Measurements from ENCODE around the gene EFCAB6.

Gene EFCAB6

GRCh38 chr22:43535336-43535735 is 276.8 kb downstream of the EFCAB6 start:
- no peak for DNase-seq (ENCODE audit: insufficient read length, low spot score)
- TF ChIP-seq POLR2A (IDR thresholded peaks at IDR 0.05; ENCODE audit: low read depth, low read length), result no peak
- FAIRE-seq, result no peak

- TF ChIP-seq POLR2A (IDR thresholded peaks at IDR 0.05; ENCODE audit: low read depth, low read length), result no peak
- FAIRE-seq (no peak), DNase-seq (ENCODE audit: insufficient read length, low spot score) (no peak)
Observed at GRCh38 chr22:43534916-43535315, 277.2 kb downstream of the EFCAB6 start.

GRCh38 chr22:43533656-43534428 is 278.3 kb downstream of the EFCAB6 start:
- no peak for TF ChIP-seq POLR2A (IDR thresholded peaks at IDR 0.05; ENCODE audit: low read depth, low read length)
- DNase-seq (ENCODE audit: insufficient read length, low spot score) (no peak), FAIRE-seq (no peak)

GRCh38 chr22:43533156-43533530 is 279.0 kb downstream of the EFCAB6 start:
- FAIRE-seq (no peak), DNase-seq (ENCODE audit: insufficient read length, low spot score) (no peak)
- no peak for TF ChIP-seq POLR2A (IDR thresholded peaks at IDR 0.05; ENCODE audit: low read depth, low read length)

GRCh38 chr22:43532301-43533155 is 279.6 kb downstream of the EFCAB6 start:
- TF ChIP-seq POLR2A (IDR thresholded peaks at IDR 0.05; ENCODE audit: low read depth, low read length), result no peak
- DNase-seq (ENCODE audit: insufficient read length, low spot score) (no peak), FAIRE-seq (no peak)

- FAIRE-seq (no peak), DNase-seq (ENCODE audit: insufficient read length, low spot score) (no peak)
- TF ChIP-seq POLR2A (IDR thresholded peaks at IDR 0.05; ENCODE audit: low read depth, low read length), result no peak
Observed at GRCh38 chr22:43531651-43532050, 280.5 kb downstream of the EFCAB6 start.

- DNase-seq (ENCODE audit: insufficient read length, low spot score), result no peak
- no peak for TF ChIP-seq POLR2A (IDR thresholded peaks at IDR 0.05; ENCODE audit: low read depth, low read length)
- FAIRE-seq, result no peak
Observed at GRCh38 chr22:43530349-43531201, 281.5 kb downstream of the EFCAB6 start.

- FAIRE-seq (no peak), DNase-seq (ENCODE audit: insufficient read length, low spot score) (no peak)
- no peak for TF ChIP-seq POLR2A (IDR thresholded peaks at IDR 0.05; ENCODE audit: low read depth, low read length)
Observed at GRCh38 chr22:43529934-43530333, 282.2 kb downstream of the EFCAB6 start.

GRCh38 chr22:43529461-43529860 is 282.6 kb downstream of the EFCAB6 start:
- FAIRE-seq (no peak), DNase-seq (ENCODE audit: insufficient read length, low spot score) (no peak)
- no peak for TF ChIP-seq POLR2A (IDR thresholded peaks at IDR 0.05; ENCODE audit: low read depth, low read length)

- DNase-seq (ENCODE audit: insufficient read length, low spot score) (no peak), FAIRE-seq (no peak)
- TF ChIP-seq POLR2A (IDR thresholded peaks at IDR 0.05; ENCODE audit: low read depth, low read length), result no peak
Observed at GRCh38 chr22:43528601-43529360, 283.3 kb downstream of the EFCAB6 start.

- no peak for TF ChIP-seq POLR2A (IDR thresholded peaks at IDR 0.05; ENCODE audit: low read depth, low read length)
- no peak for DNase-seq (ENCODE audit: insufficient read length, low spot score)
- FAIRE-seq, result no peak
Observed at GRCh38 chr22:43526946-43527345, 285.2 kb downstream of the EFCAB6 start.

- DNase-seq (ENCODE audit: insufficient read length, low spot score), result no peak
Observed at GRCh38 chr22:43526117-43526655, 285.9 kb downstream of the EFCAB6 start.

GRCh38 chr22:43521716-43522115 is 290.4 kb downstream of the EFCAB6 start:
- TF ChIP-seq POLR2A (IDR thresholded peaks at IDR 0.05; ENCODE audit: low read depth, low read length), result no peak
- no peak for DNase-seq (ENCODE audit: insufficient read length, low spot score)
- FAIRE-seq, result no peak

More at GRCh38 chr22:43526117-43526655, 285.9 kb downstream of the EFCAB6 start:
- no peak for FAIRE-seq
- no peak for TF ChIP-seq POLR2A (IDR thresholded peaks at IDR 0.05; ENCODE audit: low read depth, low read length)
